Measurements from ENCODE around the gene IFTAP. TPM values are rescaled to one million over a fixed set of nuclear protein-coding genes. Genes with fewer than 3 reads are reported as not detected.
A peak's percentile ranks its signal among the peaks of the same experiment; 100 is the strongest.

Gene IFTAP
- total and polyA plus RNA-seq, 4 experiments from 2014 or later, result 0.94 to 6.6 (median 2.9) TPM

- intact Hi-C loops (cut with micrococcal nuclease), result no loop called here
- ChIA-PET POLR2A (ENCODE audit: partially characterized antibody) (no interaction called here), CTCF (ENCODE audit: partially characterized antibody) (no interaction called here)
- Mint-ChIP-seq H3K36me3 (no peaks in the 10 kb centered on the region), H3K9me3 (no peaks in the 10 kb centered on the region), H3K27me3 (peaks cover 17 to 30% of the 10 kb centered on the region in 2 donors), H3K27ac (peak within 1 kb of the TSS in 1 of 7 donors; percentile 20), H3K4me3 (no peak within 1 kb of the TSS), H3K4me1 (peaks cover 3 to 9% (median 7%) of the 10 kb centered on the region in 4 donors)
- H3K27ac ChIP-seq (ENCODE audit: low read depth, low read length), result no peak within 1 kb of the TSS
- H3K4me3 ChIP-seq (ENCODE audit: low read length in 2 of 2), result no peak within 1 kb of the TSS
- no peak for DNase-seq
- H3K27me3 ChIP-seq (ENCODE audit: insufficient read depth, low read length), result no peaks in the 10 kb centered on the region
- H3K4me1 ChIP-seq (ENCODE audit: insufficient read depth, low read length), result no peaks in the 10 kb centered on the region
- H3K36me3 ChIP-seq (ENCODE audit: insufficient read depth, low read length), result no peaks in the 10 kb centered on the region
- H3K9me3 ChIP-seq (ENCODE audit: control insufficient read depth in 1 of 2, low read length in 2 of 2), result no peaks in the 10 kb centered on the region
Measured at GRCh38 chr11:36598051-36598450, 3.7 kb downstream of the IFTAP start, which contains the start of gene RAG2. Gene RAG2 (minus strand): TSS chr11:36598236. CDS start chr11:36594168, 4,068 bp downstream.

DNA sequence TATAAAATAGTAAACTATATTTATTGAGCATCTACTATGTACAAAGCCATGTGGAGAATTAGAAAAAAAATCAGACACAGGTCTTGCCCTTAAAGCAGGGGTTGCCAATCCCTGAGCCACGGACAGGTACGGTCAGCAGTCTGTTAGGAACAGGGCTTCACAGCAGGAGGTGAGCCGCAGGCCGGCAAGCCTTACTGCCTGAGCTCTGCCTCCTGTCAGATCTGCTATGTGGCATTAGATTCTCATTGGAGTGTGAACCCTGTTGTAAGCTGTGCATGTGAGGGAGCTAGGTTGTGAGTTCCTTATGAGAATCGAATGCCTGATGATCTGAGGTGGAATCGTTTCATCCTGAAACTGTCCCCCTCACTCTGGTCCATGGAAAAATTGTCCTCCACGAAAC is 5.9 kb downstream of the IFTAP start:
- no peaks in the 10 kb centered on the region for H3K9me3 ChIP-seq (ENCODE audit: control insufficient read depth in 1 of 2, low read length in 2 of 2)
- POLR2A ChIA-PET (ENCODE audit: partially characterized antibody), result no interaction called here
- H3K27ac ChIP-seq (ENCODE audit: low read depth, low read length), result no peak overlapping the region
- Mint-ChIP-seq H3K9me3 (no peaks in the 10 kb centered on the region), H3K27ac (no peak overlapping the region), H3K4me1 (no peaks in the 10 kb centered on the region), H3K4me3 (no peak overlapping the region), H3K36me3 (no peaks in the 10 kb centered on the region), H3K27me3 (peaks cover 5 to 25% of the 10 kb centered on the region in 2 donors)
- no peaks in the 10 kb centered on the region for H3K36me3 ChIP-seq (ENCODE audit: insufficient read depth, low read length)
- CTCF ChIA-PET (ENCODE audit: partially characterized antibody), result interaction anchor here (0.8 to 1.1 kb wide), 2 partner anchors 37 to 146 kb away, joined by 3 read pairs; no protein-coding TSS in a partner anchor
- no peaks in the 10 kb centered on the region for H3K27me3 ChIP-seq (ENCODE audit: insufficient read depth, low read length)
- intact Hi-C loops (cut with micrococcal nuclease), result no loop called here
- no peaks in the 10 kb centered on the region for H3K4me1 ChIP-seq (ENCODE audit: insufficient read depth, low read length)
- H3K4me3 ChIP-seq (ENCODE audit: low read length in 2 of 2), result no peak overlapping the region
- no peak for DNase-seq

- H3K27ac Mint-ChIP-seq, result no peak overlapping the region
- no peaks in the 10 kb centered on the region for H3K36me3 Mint-ChIP-seq
- no peak overlapping the region for H3K4me3 Mint-ChIP-seq
- intact Hi-C loops (cut with micrococcal nuclease), result no loop called here
- H3K4me1 Mint-ChIP-seq, result no peaks in the 10 kb centered on the region
- Histone ChIP-seq H3K9me3 (ENCODE audit: control insufficient read depth in 1 of 2, low read length in 2 of 2) (no peaks in the 10 kb centered on the region), H3K4me1 (ENCODE audit: insufficient read depth, low read length) (no peaks in the 10 kb centered on the region), H3K27ac (ENCODE audit: low read depth, low read length) (no peak overlapping the region), H3K36me3 (ENCODE audit: insufficient read depth, low read length) (no peaks in the 10 kb centered on the region), H3K4me3 (ENCODE audit: low read length in 2 of 2) (no peak overlapping the region), H3K27me3 (ENCODE audit: insufficient read depth, low read length) (no peaks in the 10 kb centered on the region)
- POLR2A ChIA-PET (ENCODE audit: partially characterized antibody), result no interaction called here
- no peaks in the 10 kb centered on the region for H3K9me3 Mint-ChIP-seq
- CTCF ChIA-PET (ENCODE audit: partially characterized antibody), result interaction anchor here (0.8 to 1.1 kb wide), 2 partner anchors 38 to 145 kb away, joined by 3 read pairs; no protein-coding TSS in a partner anchor
- DNase-seq, result no peak
- peaks cover 5 to 20% of the 10 kb centered on the region in 2 donors for H3K27me3 Mint-ChIP-seq
Measured at GRCh38 chr11:36601155-36601554, 6.9 kb downstream of the IFTAP start.

GRCh38 chr11:36602135-36602534 is 7.8 kb downstream of the IFTAP start:
- H3K36me3 Mint-ChIP-seq, result no peaks in the 10 kb centered on the region
- Histone ChIP-seq H3K36me3 (ENCODE audit: insufficient read depth, low read length) (no peaks in the 10 kb centered on the region), H3K4me3 (ENCODE audit: low read length in 2 of 2) (no peak overlapping the region), H3K27me3 (ENCODE audit: insufficient read depth, low read length) (no peaks in the 10 kb centered on the region), H3K4me1 (ENCODE audit: insufficient read depth, low read length) (no peaks in the 10 kb centered on the region), H3K27ac (ENCODE audit: low read depth, low read length) (no peak overlapping the region), H3K9me3 (ENCODE audit: control insufficient read depth in 1 of 2, low read length in 2 of 2) (no peaks in the 10 kb centered on the region)
- H3K27me3 Mint-ChIP-seq, result peaks cover 3 to 18% of the 10 kb centered on the region in 2 donors
- H3K4me3 Mint-ChIP-seq, result no peak overlapping the region
- no peaks in the 10 kb centered on the region for H3K4me1 Mint-ChIP-seq
- no peak overlapping the region for H3K27ac Mint-ChIP-seq
- H3K9me3 Mint-ChIP-seq, result no peaks in the 10 kb centered on the region
- intact Hi-C loops (cut with micrococcal nuclease), result no loop called here
- ChIA-PET POLR2A (ENCODE audit: partially characterized antibody) (no interaction called here), CTCF (ENCODE audit: partially characterized antibody) (interaction anchor here (1.1 kb wide), 1 partner anchor 38 kb away, joined by 3 read pairs; no protein-coding TSS in a partner anchor)
- DNase-seq, result no peak

DNA sequence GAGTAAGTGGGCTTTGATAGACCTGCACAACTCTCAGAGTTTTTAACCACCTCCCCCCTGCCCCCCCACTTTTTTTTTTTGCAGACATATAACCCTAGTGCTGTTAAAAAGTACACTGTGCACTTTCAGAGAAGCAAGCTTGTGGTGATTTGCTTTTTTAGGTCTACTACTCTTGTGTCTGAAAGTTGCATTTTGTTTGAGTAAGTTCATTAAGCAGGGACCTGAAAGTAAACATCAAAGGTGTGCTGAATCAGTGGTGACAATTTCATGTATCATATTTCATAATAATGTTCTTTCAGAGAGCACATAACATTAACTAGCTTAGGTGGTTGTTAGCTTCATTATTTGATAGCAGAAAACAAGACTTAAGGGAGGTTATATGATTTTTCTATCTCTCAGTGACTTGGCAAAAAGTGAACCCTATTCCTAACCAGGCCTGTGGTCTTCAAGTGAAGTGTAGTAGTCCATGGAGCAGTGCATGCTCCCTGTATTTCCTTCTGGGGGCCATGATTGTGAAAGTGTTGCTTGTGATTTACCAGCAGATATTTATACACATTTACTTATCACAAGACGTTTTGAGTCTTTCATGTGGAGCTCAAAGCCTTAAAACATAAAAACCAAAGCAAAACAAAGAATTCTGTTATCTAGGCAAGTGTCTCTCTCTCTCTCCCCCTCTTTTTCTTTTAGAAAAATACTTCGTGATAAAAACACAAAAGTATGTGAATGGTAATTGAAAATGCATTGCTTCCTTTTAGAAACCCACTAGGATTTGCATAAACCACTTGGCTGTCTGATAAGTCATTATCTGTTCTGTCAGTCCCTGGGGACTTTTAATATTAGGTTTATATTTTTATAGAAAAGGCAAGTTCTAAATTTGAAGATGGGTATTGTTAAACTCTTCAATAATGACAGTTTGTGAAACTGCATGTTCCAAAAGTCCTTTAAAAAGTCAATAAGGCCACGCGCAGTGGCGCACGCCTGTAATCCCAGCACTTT is 11.2 kb downstream of the IFTAP start:
- DNase-seq, result no peak
- CTCF ChIA-PET (ENCODE audit: partially characterized antibody), result no interaction called here
- Histone ChIP-seq H3K4me3 (ENCODE audit: low read length in 2 of 2) (no peak overlapping the region), H3K27ac (ENCODE audit: low read depth, low read length) (no peak overlapping the region), H3K9me3 (ENCODE audit: control insufficient read depth in 1 of 2, low read length in 2 of 2) (no peaks in the 10 kb centered on the region), H3K4me1 (ENCODE audit: insufficient read depth, low read length) (no peaks in the 10 kb centered on the region), H3K36me3 (ENCODE audit: insufficient read depth, low read length) (no peaks in the 10 kb centered on the region), H3K27me3 (ENCODE audit: insufficient read depth, low read length) (no peaks in the 10 kb centered on the region)
- Mint-ChIP-seq H3K27me3 (peaks cover 11 to 18% of the 10 kb centered on the region in 2 donors), H3K9me3 (no peaks in the 10 kb centered on the region), H3K27ac (no peak overlapping the region), H3K36me3 (no peaks in the 10 kb centered on the region), H3K4me1 (no peaks in the 10 kb centered on the region), H3K4me3 (no peak overlapping the region)
- intact Hi-C loops (cut with micrococcal nuclease), result no loop called here
- POLR2A ChIA-PET (ENCODE audit: partially characterized antibody), result no interaction called here

DNA sequence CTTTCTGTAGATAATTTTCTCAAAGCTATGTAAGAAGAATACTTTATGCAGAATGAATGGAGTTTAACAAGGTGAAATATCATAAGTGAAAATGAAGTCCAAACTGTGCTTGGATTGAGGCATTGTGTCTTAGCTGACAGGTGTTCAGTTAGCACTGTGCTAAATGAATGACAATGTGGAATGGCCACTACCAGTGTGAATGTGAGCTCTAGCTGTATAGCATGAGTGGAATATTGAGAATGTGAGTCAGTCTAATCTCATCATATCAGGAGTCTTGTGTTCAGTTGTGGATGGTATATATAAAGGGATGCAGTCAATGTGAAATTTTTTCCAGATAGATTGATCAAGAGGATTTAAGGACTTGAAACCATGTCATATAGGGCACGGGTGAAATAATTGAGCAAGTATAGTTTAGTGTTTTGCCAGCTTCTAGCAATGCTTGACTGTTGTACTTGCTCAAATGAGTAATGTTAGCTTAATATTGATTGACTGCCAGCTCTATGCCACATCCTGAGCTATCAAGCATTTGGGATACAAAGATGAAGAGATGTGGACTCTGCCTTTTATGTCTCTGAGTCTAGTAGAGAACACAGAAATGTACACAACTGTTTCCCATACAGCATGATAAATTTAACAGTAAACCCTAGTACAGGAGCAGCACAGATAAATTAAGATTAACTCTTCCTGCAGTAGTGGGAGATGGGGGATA is 14.3 kb downstream of the IFTAP start:
- POLR2A ChIA-PET (ENCODE audit: partially characterized antibody), result no interaction called here
- peaks cover 6 to 18% of the 10 kb centered on the region in 2 donors for H3K27me3 Mint-ChIP-seq
- H3K27ac Mint-ChIP-seq, result no peak overlapping the region
- no peak for DNase-seq
- no peak overlapping the region for H3K27ac ChIP-seq (ENCODE audit: low read depth, low read length)
- H3K4me3 ChIP-seq (ENCODE audit: low read length in 2 of 2), result no peak overlapping the region
- peaks cover 0 to 2% (median 0%) of the 10 kb centered on the region in 8 donors for H3K9me3 Mint-ChIP-seq
- no peaks in the 10 kb centered on the region for H3K36me3 Mint-ChIP-seq
- intact Hi-C loops (cut with micrococcal nuclease), result no loop called here
- H3K27me3 ChIP-seq (ENCODE audit: insufficient read depth, low read length), result no peaks in the 10 kb centered on the region
- CTCF ChIA-PET (ENCODE audit: partially characterized antibody), result interaction anchor here (1.0 kb wide), 1 partner anchor 43 kb away, joined by 3 read pairs; no protein-coding TSS in a partner anchor
- H3K4me1 ChIP-seq (ENCODE audit: insufficient read depth, low read length), result no peaks in the 10 kb centered on the region
- H3K4me3 Mint-ChIP-seq, result no peak overlapping the region
- no peaks in the 10 kb centered on the region for H3K4me1 Mint-ChIP-seq
- no peaks in the 10 kb centered on the region for H3K9me3 ChIP-seq (ENCODE audit: control insufficient read depth in 1 of 2, low read length in 2 of 2)
- H3K36me3 ChIP-seq (ENCODE audit: insufficient read depth, low read length), result no peaks in the 10 kb centered on the region

GRCh38 chr11:36609383-36609782 is 15.1 kb downstream of the IFTAP start:
- intact Hi-C loops (cut with micrococcal nuclease), result no loop called here
- ChIA-PET POLR2A (ENCODE audit: partially characterized antibody) (no interaction called here), CTCF (ENCODE audit: partially characterized antibody) (no interaction called here)
- no peak overlapping the region for H3K4me3 ChIP-seq (ENCODE audit: low read length in 2 of 2)
- Mint-ChIP-seq H3K4me1 (no peaks in the 10 kb centered on the region), H3K36me3 (no peaks in the 10 kb centered on the region), H3K27ac (no peak overlapping the region), H3K9me3 (peaks cover 0 to 2% (median 0%) of the 10 kb centered on the region in 8 donors), H3K27me3 (peaks cover 5 to 18% of the 10 kb centered on the region in 2 donors), H3K4me3 (no peak overlapping the region)
- H3K27me3 ChIP-seq (ENCODE audit: insufficient read depth, low read length), result no peaks in the 10 kb centered on the region
- H3K36me3 ChIP-seq (ENCODE audit: insufficient read depth, low read length), result no peaks in the 10 kb centered on the region
- no peaks in the 10 kb centered on the region for H3K4me1 ChIP-seq (ENCODE audit: insufficient read depth, low read length)
- no peaks in the 10 kb centered on the region for H3K9me3 ChIP-seq (ENCODE audit: control insufficient read depth in 1 of 2, low read length in 2 of 2)
- H3K27ac ChIP-seq (ENCODE audit: low read depth, low read length), result no peak overlapping the region
- DNase-seq, result no peak
